ENCODE data around the gene CRHR1.

The CRHR1 gene

GRCh38 chr17:45791041-45791582 is 7.0 kb downstream of the CRHR1 start:
- DNase-seq = no peak

GRCh38 chr17:45791935-45792334 is 7.8 kb downstream of the CRHR1 start:
- DNase-seq = no peak

GRCh38 chr17:45792437-45792836 is 8.3 kb downstream of the CRHR1 start:
- no peak for DNase-seq

GRCh38 chr17:45792995-45793755 is 9.1 kb downstream of the CRHR1 start:
- no peak for DNase-seq

- no peak for DNase-seq
These were observed 9.9 kb downstream of the CRHR1 start for GRCh38 chr17:45793999-45794540.

DNA sequence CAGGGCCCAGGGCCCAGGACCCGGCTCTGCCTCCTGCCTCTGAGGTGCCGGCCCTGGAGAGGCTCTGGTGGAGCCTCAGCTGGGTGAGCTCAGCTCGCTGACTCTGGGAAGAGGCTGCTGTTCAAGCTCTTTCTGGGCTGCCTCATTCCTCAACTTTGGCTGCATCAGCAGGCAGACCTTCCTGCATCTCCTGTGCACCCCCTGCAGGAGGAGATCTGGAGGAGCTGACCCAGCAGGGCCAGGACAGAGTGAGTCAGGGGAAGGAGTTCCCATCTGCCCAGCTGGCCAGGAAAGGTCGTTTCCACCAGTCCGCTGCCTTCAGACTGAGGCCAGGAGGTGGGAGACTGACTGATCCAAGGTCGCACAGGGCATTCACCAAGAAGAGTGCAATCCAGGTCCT is 10.7 kb downstream of the CRHR1 start:
- no peak for DNase-seq

- no peak for DNase-seq
These were observed 16.7 kb downstream of the CRHR1 start for GRCh38 chr17:45800816-45801215.

DNA sequence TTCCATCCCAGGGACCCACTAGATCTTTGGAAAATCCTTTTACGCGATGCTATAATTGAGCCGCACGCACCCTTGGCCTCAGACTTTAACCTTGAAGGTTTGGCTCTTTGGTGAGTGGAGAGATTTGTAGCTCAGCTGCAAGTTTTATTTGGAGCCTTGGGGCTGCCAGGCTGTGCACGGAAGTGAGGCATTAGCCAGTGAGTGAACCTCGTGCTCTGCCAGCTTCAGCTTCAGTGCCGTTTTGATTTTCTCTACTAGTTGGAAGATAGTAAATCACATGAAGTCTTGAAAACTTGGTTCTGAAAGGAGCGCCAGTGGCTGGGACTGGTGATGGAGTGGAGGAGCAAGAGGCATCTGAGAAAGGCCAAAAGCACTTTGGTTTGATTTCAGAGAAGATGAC is 17.3 kb downstream of the CRHR1 start:
- no peak for DNase-seq

DNA sequence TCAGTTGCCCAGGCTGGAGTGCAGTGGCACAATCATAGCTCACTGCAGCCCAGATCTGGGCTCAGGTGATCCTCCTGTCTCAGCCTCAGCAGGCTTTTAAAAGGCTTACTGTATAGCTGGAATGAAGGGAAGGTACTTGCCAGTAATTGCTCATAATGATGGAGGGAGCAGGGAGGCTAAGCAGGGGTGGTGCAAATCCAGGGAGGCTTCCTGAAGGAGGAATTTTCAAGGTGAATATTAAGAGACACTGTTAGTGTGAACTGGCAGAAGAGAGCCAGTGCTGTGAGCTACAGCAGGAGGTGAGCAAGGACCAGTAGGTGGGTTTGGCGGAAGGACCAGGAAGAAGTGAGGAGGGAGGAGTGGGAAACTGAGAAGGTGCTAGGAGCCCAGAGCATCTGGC is 24.7 kb downstream of the CRHR1 start:
- DNase-seq = no peak

DNA sequence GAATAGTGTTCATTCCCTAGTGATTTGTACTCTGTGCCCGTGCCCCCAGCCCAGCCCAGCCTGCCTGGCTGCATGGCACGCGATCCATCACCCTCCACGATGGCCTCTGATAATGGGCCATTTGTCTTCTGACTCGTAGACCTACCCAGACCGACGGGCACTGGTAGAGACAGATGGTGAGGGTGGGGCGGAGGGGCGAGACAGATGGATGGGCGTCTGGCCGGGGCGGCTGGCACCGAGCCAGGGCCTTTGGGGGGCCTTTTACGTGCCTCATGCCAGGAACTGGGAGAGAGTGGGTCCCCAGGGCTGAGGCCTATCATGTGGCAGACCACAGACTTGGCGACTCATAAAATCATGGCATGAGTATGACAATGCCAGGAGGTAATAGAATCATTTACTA is 25.4 kb downstream of the CRHR1 start:
- no peak for DNase-seq

DNA sequence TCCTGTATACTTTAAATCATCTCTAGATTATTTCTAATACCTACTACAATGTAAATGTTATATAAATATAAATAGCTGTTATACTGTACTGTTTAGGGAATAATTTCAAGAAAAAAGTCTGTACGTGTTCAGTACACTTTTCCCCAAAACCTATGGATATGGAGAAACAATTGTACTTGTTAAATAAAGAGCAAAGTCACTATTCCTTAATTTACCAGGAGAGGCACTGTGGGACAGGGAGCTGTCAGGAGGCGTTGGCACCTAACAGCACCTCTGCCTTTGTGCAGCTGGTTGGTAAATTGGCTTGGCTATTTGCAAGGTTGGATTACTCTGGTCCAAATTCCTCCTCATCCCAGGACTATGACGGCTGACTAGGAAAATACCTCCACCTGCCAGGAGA is 28.0 kb downstream of the CRHR1 start:
- no peak for DNase-seq

DNA sequence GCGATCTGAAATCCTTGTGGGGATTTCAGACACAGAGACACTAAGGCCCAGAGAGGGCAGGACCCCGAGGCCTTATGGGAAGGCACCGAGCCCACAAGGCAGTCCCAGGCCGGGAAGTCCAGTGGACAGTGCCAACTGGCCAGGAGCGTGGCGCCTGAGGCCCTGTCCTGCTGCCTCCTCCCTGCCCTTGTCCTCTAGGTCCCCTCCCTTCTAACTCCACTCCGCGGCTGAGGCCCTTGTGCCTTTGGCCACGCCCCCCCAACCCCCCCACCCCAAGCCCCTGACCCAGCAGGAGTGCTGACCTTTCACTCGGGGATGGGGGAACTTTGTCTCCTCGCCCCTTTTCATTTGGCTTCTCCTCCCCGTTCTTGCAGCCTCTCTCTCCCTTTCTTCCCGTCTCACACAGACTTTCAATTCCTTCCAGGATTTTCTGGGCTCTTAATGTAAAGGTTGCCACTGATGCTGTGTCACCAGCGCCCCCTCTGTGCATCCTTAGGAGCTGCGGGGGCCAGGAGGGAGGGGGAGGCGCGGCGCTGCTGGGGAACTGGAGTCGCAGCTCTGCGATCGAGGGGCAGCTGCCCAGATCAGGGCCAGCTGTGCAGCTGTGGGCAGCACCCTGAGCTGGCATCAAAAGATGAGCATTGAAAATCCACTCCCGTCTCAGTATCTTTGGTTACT is 29.1 kb downstream of the CRHR1 start:
- DNase-seq = no peak

DNA sequence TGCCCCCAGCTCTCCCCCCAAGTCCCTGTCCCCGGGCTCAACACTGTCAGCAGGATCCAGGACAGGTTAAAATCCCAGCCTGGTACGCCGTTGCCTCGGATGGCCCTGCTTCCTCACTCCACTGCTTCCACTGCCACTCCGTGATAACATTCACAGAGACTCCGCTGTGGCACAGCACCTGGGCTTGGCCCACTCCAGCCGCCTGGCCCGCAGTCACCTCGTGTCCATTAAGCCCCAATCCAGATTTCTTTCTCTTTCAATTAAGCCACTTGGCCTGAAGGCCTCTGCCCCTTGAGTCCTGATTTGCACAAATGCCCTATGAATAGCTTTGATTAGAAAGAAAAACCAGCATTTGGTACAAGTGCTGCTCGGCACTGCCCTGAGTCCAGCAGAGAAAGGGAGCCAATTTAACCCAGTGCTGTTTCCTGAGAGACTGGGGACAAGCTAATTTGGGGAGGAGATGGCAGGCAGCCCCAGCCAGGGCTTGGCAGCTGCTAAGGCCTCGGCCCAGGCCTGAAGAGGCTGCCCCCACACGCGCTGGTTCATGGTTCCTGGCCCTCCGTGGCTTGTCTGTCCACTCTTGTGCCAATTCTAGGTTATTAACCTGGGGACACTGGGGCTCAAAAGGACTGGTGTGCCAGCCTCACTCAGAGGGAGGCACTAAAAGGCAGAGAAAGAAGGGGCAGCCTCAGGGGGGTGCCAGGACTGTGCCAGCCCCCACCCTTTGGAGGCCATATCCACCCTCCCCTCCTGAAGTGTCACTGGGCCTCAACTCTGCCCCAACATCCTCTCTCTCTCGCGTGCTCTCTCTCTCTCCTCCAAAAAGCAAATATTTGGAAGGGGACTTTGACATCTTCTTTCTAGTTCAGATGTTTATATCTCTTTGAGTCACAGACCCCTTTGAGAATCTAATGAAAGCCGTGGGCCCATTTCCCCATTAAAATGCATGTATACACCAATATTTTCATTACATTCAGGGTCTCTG is 30.8 kb downstream of the CRHR1 start:
- DNase-seq = no peak

GRCh38 chr17:45815752-45816151 is 31.6 kb downstream of the CRHR1 start:
- DNase-seq = no peak

DNA sequence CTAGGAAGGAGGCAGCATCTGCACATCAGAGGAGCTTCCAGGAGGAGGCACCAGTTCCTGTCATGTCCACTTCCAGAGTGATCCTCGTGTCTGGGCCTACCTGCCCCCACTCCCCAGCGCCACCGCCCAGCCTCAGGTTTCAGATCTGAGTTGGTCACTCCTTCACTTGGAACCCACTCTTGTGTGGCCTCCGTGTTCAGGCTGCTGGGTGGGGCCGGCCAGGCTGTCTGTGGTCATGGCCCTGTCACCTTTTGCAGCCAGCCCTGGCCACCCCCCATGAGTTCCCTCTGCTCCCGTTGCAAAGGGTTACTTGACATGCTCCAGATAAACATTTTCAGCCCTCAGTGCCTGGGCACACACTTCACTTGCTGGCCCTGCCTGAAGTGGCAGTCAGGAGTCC is 33.9 kb downstream of the CRHR1 start:
- no peak for DNase-seq

GRCh38 chr17:45818699-45819098 is 34.6 kb downstream of the CRHR1 start:
- DNase-seq = no peak

- no peak for DNase-seq
These were observed 35.5 kb downstream of the CRHR1 start for GRCh38 chr17:45819632-45820031.

DNA sequence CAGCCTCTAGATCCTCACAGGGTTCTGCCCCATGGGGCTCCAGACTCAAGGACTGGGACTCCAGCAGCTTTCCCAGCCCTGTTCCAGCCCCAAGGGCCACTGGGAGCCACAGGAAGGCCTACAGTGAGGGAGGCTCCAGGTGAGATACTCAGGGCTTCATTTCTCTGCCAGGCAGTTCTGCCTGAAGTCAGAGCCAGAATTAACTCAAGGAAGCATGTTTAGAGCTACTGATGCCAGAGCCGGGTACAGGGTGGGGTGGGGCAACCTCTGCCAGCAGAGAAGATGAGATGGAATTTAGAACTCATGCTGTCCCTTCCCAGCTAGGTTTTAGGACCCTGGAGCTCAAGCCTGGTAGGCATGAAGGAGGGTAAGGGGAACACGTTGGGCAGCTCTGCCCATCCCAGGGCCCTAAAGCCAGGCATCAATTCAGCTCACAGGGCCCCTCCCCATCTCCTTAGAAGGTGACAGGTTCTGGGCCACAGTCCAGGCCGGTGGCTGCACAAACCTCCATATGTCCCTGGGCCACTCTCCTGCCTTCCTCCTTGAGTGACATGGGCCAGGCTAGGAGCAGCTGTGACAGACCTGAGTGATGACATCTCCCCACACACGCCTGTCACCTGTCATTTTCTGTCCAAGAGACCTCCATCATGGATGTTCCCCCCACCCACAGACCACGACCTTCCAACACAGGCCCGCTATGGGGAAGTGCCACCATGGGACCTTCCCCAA is 36.1 kb downstream of the CRHR1 start:
- DNase-seq = no peak

- DNase-seq = no peak
These were observed 37.0 kb downstream of the CRHR1 start for GRCh38 chr17:45821147-45821546.

- no peak for DNase-seq
These were observed 39.5 kb downstream of the CRHR1 start for GRCh38 chr17:45823598-45823997.

- no peak for DNase-seq
These were observed 40.4 kb downstream of the CRHR1 start for GRCh38 chr17:45824475-45824874.

GRCh38 chr17:45824901-45825492 is 40.9 kb downstream of the CRHR1 start:
- no peak for DNase-seq
